Cardiac fibroblast (primary cell): ENCODE measurements around the gene FAIM2.

Experiments
- DNase-seq, 2 donors: peaks; one replicate each; pipeline versions ENCODE4 v3.0.0 to v3.0.0-alpha.2; 2010; ENCODE audit warnings: low read depth in 2 of 2
- H3K4me3 ChIP-seq, 2 donors: replicated peaks in 1 of 2; 1 replicate in 1 of 2; 2 replicates in 1 of 2; pipeline ENCODE4 v1.5.1; 2011; ENCODE audit warnings: low read depth in 2 of 2, low read length in 2 of 2, mild to moderate bottlenecking in 2 of 2, moderate library complexity in 1 of 2
- CTCF ChIP-seq: IDR thresholded peaks from one replicate; pipeline ENCODE4 v1.5.1; 2011; ENCODE audit warnings: low read depth, mild to moderate bottlenecking, low read length, inconsistent platforms

Gene FAIM2

GRCh38 chr12:49899286-49899843 is 4.3 kb downstream of the FAIM2 start:
- H3K4me3 ChIP-seq: no peak overlapping the region
- no peak for DNase-seq
- TF ChIP-seq CTCF: no peak

- no peak overlapping the region for H3K4me3 ChIP-seq
- no peak for DNase-seq
- TF ChIP-seq CTCF: no peak
Observed at GRCh38 chr12:49897276-49897675, 6.4 kb downstream of the FAIM2 start.

- no peak for DNase-seq
- no peak for TF ChIP-seq CTCF
- no peak overlapping the region for H3K4me3 ChIP-seq
Observed at GRCh38 chr12:49895773-49896172, 7.9 kb downstream of the FAIM2 start.

DNA sequence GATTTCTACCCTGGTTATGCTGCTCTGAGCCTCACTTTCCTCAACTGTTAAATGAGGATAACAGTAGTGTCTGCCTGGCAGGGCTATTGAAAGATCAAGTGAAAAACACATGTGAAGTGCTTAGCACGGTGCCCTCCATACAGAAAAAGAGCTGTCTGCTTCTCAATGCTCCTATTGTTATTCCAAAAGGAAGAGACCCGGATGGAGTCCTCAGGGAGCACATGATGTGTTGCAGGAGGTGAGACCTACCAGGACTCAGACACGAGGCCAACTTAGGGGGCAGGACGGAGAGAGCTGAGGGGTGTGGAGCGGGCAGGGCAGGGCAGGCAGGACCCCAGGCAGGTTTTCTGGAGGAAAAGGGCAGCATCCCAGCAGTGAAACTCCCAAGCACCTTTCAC is 8.9 kb downstream of the FAIM2 start:
- no peak for TF ChIP-seq CTCF
- H3K4me3 ChIP-seq: no peak overlapping the region
- DNase-seq: no peak

DNA sequence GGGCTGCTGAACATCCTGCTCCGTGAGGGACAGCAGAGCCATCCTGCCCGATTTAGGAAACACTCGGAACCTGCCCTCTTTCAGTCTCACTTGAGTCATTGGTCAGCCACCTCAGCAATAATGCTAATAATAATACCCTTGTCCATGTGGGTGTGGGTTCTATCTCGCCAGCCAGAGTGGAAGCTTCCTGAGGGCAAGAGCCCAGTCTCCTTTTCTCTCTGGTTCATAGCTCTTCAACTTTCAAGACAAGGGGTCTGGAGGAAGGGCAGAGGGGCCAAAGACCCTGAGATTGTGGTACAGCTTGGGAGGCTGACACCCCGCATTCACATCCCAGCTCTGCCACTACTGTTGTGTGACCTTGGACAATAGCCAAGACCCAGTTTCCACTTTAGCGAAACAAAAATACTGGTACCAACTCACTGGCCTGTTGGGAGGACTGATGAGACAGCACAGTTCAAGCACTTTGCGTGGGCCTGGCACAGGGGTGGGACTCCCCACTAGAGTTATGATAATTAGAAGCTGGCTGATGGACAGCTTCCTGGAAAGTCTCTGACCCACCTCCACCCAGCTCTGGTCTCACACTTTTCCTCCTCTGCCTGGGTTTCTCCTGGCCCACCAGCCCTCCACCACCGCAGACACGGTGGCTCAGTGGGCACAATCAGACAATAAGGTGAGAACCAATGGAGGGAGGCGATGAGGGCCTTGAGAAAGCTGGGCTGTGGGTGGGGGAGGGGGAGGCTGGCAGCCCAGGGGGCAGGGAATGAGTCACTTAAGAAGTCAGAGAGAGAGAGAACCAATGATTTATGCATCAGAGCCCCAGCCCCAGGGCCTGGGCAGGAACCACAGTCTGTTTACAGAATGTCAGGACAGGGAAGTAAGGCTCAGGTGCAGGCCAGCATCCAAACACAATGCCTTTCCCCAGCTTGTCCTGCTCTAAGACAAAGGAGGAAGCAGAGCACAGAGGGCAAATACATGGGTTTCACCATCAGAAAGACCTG is 9.6 kb downstream of the FAIM2 start:
- DNase-seq: peak; percentile 21 to 44
- H3K4me3 ChIP-seq: no peak overlapping the region
- no peak for TF ChIP-seq CTCF

DNA sequence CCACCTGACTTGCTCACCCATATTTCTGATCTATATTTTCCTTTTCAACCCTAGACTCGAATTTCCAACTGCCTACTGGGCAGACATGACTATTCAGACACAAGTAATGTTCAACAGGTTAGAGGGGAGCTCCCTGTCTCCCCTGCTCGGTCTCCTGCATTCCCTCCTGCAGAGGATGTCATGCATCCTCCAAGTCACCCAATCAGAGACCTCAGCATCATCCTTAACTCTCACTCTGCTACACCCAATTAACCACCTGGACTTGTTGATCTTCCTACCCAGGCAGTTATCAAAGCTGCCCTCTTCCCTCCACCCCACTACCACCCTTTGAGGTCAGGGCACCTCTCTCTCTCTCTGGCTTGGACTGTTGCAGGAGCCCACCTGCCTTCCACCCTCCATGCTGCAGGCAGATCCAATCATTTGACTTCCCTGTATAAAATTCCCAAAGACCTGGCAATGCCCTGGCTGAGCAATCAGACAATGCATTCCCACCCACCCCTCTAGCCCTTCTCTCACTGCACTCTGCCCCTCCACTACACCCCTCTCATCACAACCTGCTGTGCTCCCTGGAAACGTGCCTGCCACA is 10.9 kb downstream of the FAIM2 start:
- no peak overlapping the region for H3K4me3 ChIP-seq
- DNase-seq: no peak
- no peak for TF ChIP-seq CTCF
